Right atrium auricular region (tissue), 2 donors: Measurements from ENCODE around the gene ZNF778. TPM values are rescaled to one million over a fixed set of nuclear protein-coding genes. Genes with fewer than 3 reads are reported as not detected.

Source experiments
- DNase-seq: peaks from one replicate; pipeline ENCODE4 v3.0.0-alpha.2; 2019; ENCODE audit warnings: low spot score
- H3K27ac ChIP-seq, 2 donors: fragments of 200-600 bp; sonication (generic); 1 replicate in 1 of 2; 2 replicates in 1 of 2; pipeline ENCODE4 v1.5.1; 2016 to 2019
- H3K27me3 ChIP-seq, 2 donors: fragments of 200-600 bp; sonication (generic); one replicate each; pipeline versions ENCODE4 v1.5.1 to v1.6.0; 2017 to 2019
- H3K36me3 ChIP-seq: fragments of 200-600 bp; sonication (generic); one replicate; pipeline ENCODE4 v1.5.1; 2016
- H3K4me1 ChIP-seq, 2 donors: fragments of 200-600 bp; sonication (generic); one replicate each; pipeline versions ENCODE4 v1.5.1 to v1.6.0; 2017 to 2019
- H3K4me3 ChIP-seq, 2 donors: fragments of 200-600 bp; sonication (generic); 1 replicate in 1 of 2; 2 replicates in 1 of 2; pipeline ENCODE4 v1.5.1; 2017 to 2019; ENCODE audit warnings: mild to moderate bottlenecking in 1 of 2, moderate library complexity in 1 of 2
- H3K9me3 ChIP-seq, 2 donors: fragments of 200-600 bp; sonication (generic); one replicate each; pipeline ENCODE4 v1.5.1; 2019
- CTCF ChIP-seq, 2 donors: fragments of 200-600 bp; sonication (generic); IDR thresholded peaks; one replicate each; pipeline ENCODE4 v1.5.1; 2019; ENCODE audit warnings: antibody characterized with exemption in 2 of 2
- total RNA-seq, 2 donors: library from RNA; depleted of rRNA; stranded (reverse); fragments of >200 nt; gene quantifications; one replicate each; pipeline ENCODE4 v1.1.0, GENCODE V29; 2016

ZNF778 gene
- 1 to 10 TPM; 5.7 to 8.0 TPM for total RNA-seq

GRCh38 chr16:89217388-89218191 is at the start of gene ZNF778:
Gene ZNF778, plus strand, starts transcription at chr16:89217703. Its CDS starts 3,425 bp downstream, at chr16:89221128.
- peak within 1 kb of the TSS; percentile 91 to 93 for H3K27ac ChIP-seq
- no peaks in the 10 kb centered on the region for H3K27me3 ChIP-seq
- peak in 1 of 2 donors; percentile 22 for TF ChIP-seq CTCF (IDR thresholded peaks at IDR 0.05)
- DNase-seq = peak; percentile 87
- H3K36me3 ChIP-seq = peaks cover 16% of the 10 kb centered on the region
- no peaks in the 10 kb centered on the region for H3K9me3 ChIP-seq
- H3K4me3 ChIP-seq = peak within 1 kb of the TSS; percentile 65 to 85
- peaks cover 0 to 25% of the 10 kb centered on the region in 2 donors for H3K4me1 ChIP-seq

GRCh38 chr16:89168381-89169189 is 48.9 kb upstream of the ZNF778 start:
- no peaks in the 10 kb centered on the region for H3K36me3 ChIP-seq
- TF ChIP-seq CTCF (IDR thresholded peaks at IDR 0.05) = no peak
- H3K27ac ChIP-seq = no peak overlapping the region
- no peaks in the 10 kb centered on the region for H3K9me3 ChIP-seq
- no peak for DNase-seq
- H3K4me3 ChIP-seq = no peak overlapping the region
- H3K4me1 ChIP-seq = peaks cover 0 to 28% of the 10 kb centered on the region in 2 donors
- H3K27me3 ChIP-seq = peaks cover 0 to 3% of the 10 kb centered on the region in 2 donors

GRCh38 chr16:89169778-89170177 is 47.7 kb upstream of the ZNF778 start:
- no peak for TF ChIP-seq CTCF (IDR thresholded peaks at IDR 0.05)
- Histone ChIP-seq H3K4me3 (no peak overlapping the region), H3K27me3 (peaks cover 0 to 3% of the 10 kb centered on the region in 2 donors), H3K9me3 (no peaks in the 10 kb centered on the region), H3K36me3 (no peaks in the 10 kb centered on the region), H3K4me1 (peaks cover 0 to 28% of the 10 kb centered on the region in 2 donors), H3K27ac (no peak overlapping the region)
- DNase-seq = no peak

- Histone ChIP-seq H3K9me3 (no peaks in the 10 kb centered on the region), H3K4me1 (peaks cover 0 to 28% of the 10 kb centered on the region in 2 donors), H3K36me3 (no peaks in the 10 kb centered on the region), H3K27me3 (peaks cover 0 to 3% of the 10 kb centered on the region in 2 donors), H3K4me3 (peak overlapping the region; percentile 28 to 43), H3K27ac (no peak overlapping the region)
- DNase-seq = no peak
- no peak for TF ChIP-seq CTCF (IDR thresholded peaks at IDR 0.05)
Measured at GRCh38 chr16:89170346-89171215, 46.9 kb upstream of the ZNF778 start.
